Astrocyte of the spinal cord (primary cell): Measurements from ENCODE around the gene MYH7.

Experiments used
- DNase-seq: peaks from one replicate; pipeline ENCODE4 v3.0.0; 2011; ENCODE audit warnings: low read depth, low spot score
- H3K4me3 ChIP-seq: 2 replicates; pipeline ENCODE4 v1.5.1; 2011; ENCODE audit warnings: low read depth, mild to moderate bottlenecking, low read length, moderate library complexity
- CTCF ChIP-seq: IDR thresholded peaks from 2 replicates; pipeline ENCODE4 v1.5.1; 2012; ENCODE audit warnings: low read depth, mild to moderate bottlenecking, low read length, inconsistent platforms
- in situ Hi-C: cut with HindIII; loops from 2 replicates; pipeline ENCODE4 v1.10.0; 2017; ENCODE audit warnings: low sequenced_read_pairs

The MYH7 gene

GRCh38 chr14:23378612-23379220, 56.7 kb downstream of the MYH7 start:
- no peak overlapping the region for H3K4me3 ChIP-seq
- no peak for DNase-seq
- in situ Hi-C loops, result no loop called here
- TF ChIP-seq CTCF, result no peak

- no peak overlapping the region for H3K4me3 ChIP-seq
- DNase-seq, result no peak
- no peak for TF ChIP-seq CTCF
- in situ Hi-C loops, result no loop called here
Measured at GRCh38 chr14:23377573-23378563, 57.6 kb downstream of the MYH7 start.

- DNase-seq, result no peak
- no peak for TF ChIP-seq CTCF
- in situ Hi-C loops, result no loop called here
- H3K4me3 ChIP-seq, result no peak overlapping the region
Measured at GRCh38 chr14:23377198-23377550, 58.3 kb downstream of the MYH7 start.

GRCh38 chr14:23376482-23377197, 58.8 kb downstream of the MYH7 start, which contains the start of gene CMTM5:
Gene CMTM5, plus strand, starts transcription at chr14:23377046. Its CDS starts 206 bp downstream, at chr14:23377252.
- no peak within 1 kb of the TSS for H3K4me3 ChIP-seq
- TF ChIP-seq CTCF, result no peak
- DNase-seq, result no peak
- in situ Hi-C loops, result no loop called here

GRCh38 chr14:23375527-23376251, 59.8 kb downstream of the MYH7 start:
- in situ Hi-C loops, result no loop called here
- no peak for TF ChIP-seq CTCF
- DNase-seq, result no peak
- H3K4me3 ChIP-seq, result no peak overlapping the region

- in situ Hi-C loops, result no loop called here
- no peak overlapping the region for H3K4me3 ChIP-seq
- no peak for DNase-seq
- no peak for TF ChIP-seq CTCF
Measured at GRCh38 chr14:23373041-23373440, 62.4 kb downstream of the MYH7 start.
